Choroid plexus epithelial cell (primary cell): ENCODE measurements around the gene CRIP1.

Experiments
- DNase-seq: peaks from one replicate; pipeline ENCODE4 v3.0.0-alpha.2; 2010; ENCODE audit warnings: low read depth
- H3K4me3 ChIP-seq: 2 replicates; pipeline ENCODE4 v1.5.1; 2011; ENCODE audit warnings: low read depth, mild to moderate bottlenecking, control low read depth, low read length, moderate library complexity
- TF ChIP-seq, protein P1 (sequence below): conservative IDR thresholded peaks from 2 replicates; pipeline ENCODE4 v1.5.1; 2011; ENCODE audit warnings: low read depth, mild to moderate bottlenecking, control low read depth, inconsistent platforms, low read length, moderate library complexity

CRIP1 gene

DNA sequence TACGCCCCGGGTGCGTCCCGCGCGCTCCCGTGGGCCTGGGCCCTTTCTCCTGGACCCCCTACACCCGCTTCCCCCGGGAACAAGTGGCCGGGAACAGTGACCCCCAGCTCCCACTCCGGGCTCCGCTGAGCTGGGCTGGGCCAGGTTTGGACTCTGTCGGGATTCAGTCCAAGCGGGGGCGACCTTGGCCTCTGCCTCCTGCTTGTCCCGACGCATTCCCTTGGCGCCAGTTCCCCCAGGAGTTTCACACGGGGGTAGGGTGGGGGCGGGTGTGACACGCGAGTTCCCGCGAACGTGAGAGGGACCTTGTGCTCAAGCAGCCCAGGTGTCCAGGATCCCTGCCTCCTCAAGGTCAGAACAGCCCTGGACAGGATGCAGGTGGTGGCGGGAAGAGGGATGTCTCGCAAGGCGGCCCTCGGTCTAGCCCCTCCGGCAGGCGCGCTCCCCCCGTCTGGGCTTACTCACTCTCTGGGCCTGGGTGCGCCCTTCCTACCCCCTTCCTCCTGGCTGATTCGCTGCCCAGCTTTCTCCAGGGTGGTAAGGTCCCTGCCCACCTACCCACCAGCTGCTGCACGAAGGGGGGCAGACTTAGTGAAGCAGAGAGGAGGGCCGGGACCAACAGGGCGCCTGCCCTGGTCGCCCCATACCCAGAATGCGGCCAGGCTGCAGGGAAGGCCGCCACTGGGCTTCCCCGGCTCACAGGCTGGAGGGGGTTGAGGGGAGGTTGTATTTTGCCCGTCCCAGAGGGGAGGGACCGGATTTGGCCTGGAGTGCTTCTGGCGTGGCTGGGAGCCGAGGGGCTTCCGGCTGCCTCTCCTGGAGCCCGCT, 11.2 kb upstream of the CRIP1 start:
- H3K4me3 ChIP-seq, result peak overlapping the region; percentile 63

DNA sequence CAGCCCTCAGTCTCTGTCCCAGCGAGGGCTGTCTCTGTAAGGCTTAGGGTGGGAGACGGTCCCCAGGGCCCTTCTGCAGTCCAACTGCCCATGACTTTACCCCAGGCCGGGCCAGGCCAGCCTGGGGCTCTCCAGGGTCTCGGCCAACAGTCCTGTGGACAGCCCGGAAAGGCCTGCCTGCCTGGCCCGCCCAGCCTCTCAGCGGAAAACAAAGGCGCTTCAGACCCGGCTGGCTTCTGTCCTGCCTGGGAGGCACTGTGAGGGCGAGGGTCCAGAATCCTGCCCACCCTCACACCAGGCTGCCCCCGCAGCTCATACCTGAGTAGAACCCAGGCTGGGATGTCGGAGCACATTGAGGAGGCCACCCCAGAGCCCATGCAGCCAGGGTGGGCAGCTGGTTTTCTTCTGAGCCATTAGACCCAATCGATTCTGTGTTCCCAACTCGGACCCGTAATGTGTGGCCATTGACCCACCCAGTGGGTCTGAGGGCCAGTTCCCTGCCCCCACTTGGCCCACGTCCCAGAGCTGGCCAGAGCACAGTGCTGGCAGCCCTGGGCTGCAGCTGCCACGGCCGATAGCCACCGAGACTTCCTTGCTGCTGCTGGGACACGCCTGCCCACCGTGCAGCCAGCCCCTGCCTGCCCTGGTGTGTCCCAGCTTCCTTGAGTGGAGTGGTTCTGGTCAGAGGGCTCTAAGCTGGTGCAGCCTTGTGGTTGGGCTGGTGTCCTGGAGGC, 10.4 kb upstream of the CRIP1 start:
- TF ChIP-seq, protein P1, sequence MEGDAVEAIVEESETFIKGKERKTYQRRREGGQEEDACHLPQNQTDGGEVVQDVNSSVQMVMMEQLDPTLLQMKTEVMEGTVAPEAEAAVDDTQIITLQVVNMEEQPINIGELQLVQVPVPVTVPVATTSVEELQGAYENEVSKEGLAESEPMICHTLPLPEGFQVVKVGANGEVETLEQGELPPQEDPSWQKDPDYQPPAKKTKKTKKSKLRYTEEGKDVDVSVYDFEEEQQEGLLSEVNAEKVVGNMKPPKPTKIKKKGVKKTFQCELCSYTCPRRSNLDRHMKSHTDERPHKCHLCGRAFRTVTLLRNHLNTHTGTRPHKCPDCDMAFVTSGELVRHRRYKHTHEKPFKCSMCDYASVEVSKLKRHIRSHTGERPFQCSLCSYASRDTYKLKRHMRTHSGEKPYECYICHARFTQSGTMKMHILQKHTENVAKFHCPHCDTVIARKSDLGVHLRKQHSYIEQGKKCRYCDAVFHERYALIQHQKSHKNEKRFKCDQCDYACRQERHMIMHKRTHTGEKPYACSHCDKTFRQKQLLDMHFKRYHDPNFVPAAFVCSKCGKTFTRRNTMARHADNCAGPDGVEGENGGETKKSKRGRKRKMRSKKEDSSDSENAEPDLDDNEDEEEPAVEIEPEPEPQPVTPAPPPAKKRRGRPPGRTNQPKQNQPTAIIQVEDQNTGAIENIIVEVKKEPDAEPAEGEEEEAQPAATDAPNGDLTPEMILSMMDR, result no peak
- H3K4me3 ChIP-seq, result peak overlapping the region; percentile 63
- no peak for DNase-seq

More for the DNA sequence above, 11.2 kb upstream of the CRIP1 start:
- TF ChIP-seq, protein P1, result no peak
- no peak for DNase-seq

DNA sequence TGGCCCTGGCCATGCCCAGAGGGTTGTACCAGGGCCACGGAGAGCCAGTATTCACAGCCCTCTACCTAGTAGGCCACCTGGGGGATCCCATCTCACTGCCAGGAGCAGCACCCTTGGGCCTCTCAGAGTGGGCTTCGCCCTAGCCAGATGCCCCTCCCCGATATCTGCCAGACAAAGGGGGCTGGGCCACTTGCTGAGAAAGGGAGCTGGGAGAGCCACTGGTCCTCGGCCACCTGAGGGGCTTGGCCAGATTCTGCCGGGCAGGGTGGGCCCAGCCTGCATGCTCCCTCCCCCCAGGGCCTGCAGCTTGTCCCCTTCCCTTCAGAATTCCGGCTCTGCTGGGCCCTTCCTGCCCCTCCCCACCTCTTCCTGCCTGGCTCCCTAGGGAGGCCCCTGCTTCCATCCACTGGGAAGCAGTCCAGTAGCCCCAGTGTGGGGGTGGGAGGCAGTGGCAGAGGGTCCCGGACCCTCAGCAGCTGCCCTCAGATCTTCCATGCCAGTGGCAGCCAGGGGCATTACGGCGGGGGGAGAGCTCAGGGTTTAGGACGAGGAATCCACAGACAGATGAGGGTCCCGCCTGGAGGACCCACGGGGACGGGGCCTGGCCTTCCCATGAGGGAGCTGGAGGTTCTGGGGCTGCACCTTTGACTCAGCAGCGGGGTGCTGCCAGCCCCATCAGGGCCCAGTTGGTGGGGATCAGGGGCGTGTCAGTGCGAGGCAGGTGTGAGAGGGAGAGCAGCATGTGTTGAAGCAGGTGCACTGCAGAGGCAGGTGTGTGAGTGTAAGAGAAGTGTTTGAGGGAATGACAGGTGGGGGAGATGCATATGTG, 9.6 kb upstream of the CRIP1 start:
- TF ChIP-seq, protein P1, result no peak
- H3K4me3 ChIP-seq, result no peak overlapping the region
- no peak for DNase-seq

DNA sequence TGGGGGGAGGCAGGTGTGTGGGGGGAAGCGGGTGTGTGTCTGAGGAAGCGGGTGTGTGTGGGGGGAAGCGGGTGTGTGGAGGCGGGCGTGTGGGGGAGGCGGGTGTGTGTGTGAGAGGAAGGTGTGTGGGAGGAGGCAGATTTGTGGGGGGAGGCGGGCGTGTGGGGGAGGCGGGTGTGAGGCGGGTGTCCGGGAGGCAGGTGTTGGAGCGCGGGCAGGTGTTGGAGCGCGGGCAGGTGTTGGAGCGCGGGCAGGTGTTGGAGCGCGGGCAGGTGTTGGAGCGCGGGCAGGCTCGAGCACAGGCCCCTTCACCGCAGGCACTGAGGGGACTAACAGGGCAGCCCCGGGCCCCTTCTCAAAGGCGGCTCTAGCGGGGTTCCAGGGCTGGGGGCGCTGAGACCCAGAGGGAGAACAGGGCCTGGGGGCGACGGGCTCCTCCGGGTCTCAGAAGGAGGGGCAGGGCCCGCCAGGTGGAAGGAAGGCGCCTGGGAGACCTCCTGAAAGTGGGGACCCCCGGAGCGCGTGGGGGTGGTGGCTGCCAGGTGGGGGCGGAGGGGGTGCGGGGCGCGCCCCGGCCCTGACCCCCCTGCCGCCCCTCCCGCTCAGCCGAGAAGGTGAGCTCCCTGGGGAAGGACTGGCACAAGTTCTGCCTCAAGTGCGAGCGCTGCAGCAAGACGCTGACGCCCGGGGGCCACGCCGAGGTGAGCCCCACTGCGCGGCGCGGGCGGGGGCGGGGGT, 8.9 kb upstream of the CRIP1 start:
- H3K4me3 ChIP-seq, result no peak overlapping the region
- TF ChIP-seq, protein P1, result no peak
- DNase-seq, result no peak

DNA sequence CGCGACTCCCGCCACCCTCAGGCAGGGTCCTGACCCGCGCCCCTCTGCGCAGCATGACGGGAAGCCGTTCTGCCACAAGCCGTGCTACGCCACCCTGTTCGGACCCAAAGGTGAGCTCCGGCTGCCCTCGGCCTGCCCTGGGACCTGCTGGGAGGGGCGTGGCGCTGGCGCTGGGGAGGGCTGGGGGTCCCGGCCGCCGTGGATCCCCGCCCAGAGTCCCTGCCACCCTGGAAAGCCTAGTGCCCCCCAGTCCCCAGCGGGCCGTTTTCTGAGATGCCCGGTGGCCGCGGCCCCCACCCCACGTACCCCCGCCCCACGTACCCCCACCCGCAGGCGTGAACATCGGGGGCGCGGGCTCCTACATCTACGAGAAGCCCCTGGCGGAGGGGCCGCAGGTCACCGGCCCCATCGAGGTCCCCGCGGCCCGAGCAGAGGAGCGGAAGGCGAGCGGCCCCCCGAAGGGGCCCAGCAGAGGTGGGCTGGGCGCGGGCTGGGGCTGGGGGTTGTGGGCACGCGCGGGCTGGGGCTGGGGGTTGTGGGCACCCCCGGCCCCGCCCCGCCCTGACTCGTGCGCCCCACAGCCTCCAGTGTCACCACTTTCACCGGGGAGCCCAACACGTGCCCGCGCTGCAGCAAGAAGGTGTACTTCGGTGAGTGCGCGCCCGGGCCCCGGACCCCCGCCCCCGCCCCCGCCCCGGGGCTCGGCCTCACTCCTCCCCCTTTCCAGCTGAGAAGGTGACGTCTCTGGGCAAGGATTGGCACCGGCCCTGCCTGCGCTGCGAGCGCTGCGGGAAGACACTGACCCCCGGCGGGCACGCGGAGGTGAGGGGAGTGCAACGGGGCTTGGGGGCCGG, 8.1 kb upstream of the CRIP1 start:
- H3K4me3 ChIP-seq, result no peak overlapping the region
- DNase-seq, result no peak
- TF ChIP-seq, protein P1, result no peak
